Mesendoderm (in vitro differentiated cells): ENCODE results near the gene CPNE4.
A peak's percentile ranks its signal among the peaks of the same experiment; 100 is the strongest.

Experiments
- DNase-seq: peaks from one replicate; pipeline ENCODE4 v3.0.0; 2013
- H2AK5ac ChIP-seq: 2 replicates; pipeline ENCODE4 v1.6.1; 2013; ENCODE audit warnings: low read length, inconsistent platforms
- H2BK120ac ChIP-seq: 2 replicates; pipeline ENCODE4 v1.6.1; 2013; ENCODE audit warnings: low read depth, mild to moderate bottlenecking, low read length, moderate library complexity, mixed read lengths
- H2BK15ac ChIP-seq: replicated peaks from 2 replicates; pipeline ENCODE4 v1.6.1; 2013; ENCODE audit warnings: low read depth, mild to moderate bottlenecking, moderate library complexity
- H2BK5ac ChIP-seq: 2 replicates; pipeline ENCODE4 v1.6.1; 2013; ENCODE audit warnings: low read length, inconsistent platforms
- H3K18ac ChIP-seq: 2 replicates; pipeline ENCODE4 v1.6.1; 2013; ENCODE audit warnings: mild to moderate bottlenecking, low read length, mixed read lengths
- H3K23ac ChIP-seq: one replicate; pipeline ENCODE4 v1.6.1; 2013; ENCODE audit warnings: low read length
- H3K27ac ChIP-seq: 2 replicates; pipeline ENCODE4 v1.5.1; 2013; ENCODE audit warnings: low read depth, mild to moderate bottlenecking, inconsistent platforms, low read length, moderate library complexity
- H3K27me3 ChIP-seq: 2 replicates; pipeline ENCODE4 v1.6.1; 2013; ENCODE audit warnings: low read length, control low read depth, mild to moderate bottlenecking, inconsistent platforms; ENCODE audit not compliant: insufficient read depth, poor library complexity
- H3K36me3 ChIP-seq: 2 replicates; pipeline ENCODE4 v1.6.1; 2013; ENCODE audit warnings: low read length, inconsistent platforms; ENCODE audit not compliant: control insufficient read depth, insufficient read depth
- H3K4ac ChIP-seq: one replicate; pipeline ENCODE4 v1.6.1; 2013; ENCODE audit warnings: low read depth, mild to moderate bottlenecking, low read length, moderate library complexity
- H3K4me1 ChIP-seq: 2 replicates; pipeline ENCODE4 v1.6.1; 2013; ENCODE audit warnings: low read depth, low read length, inconsistent platforms; ENCODE audit not compliant: control insufficient read depth
- H3K4me2 ChIP-seq: 2 replicates; pipeline ENCODE4 v1.6.1; 2013; ENCODE audit warnings: low read length
- H3K4me3 ChIP-seq: 2 replicates; pipeline ENCODE4 v1.5.1; 2013; ENCODE audit warnings: mild to moderate bottlenecking, low read length
- H3K56ac ChIP-seq: one replicate; pipeline ENCODE4 v1.6.1; 2013; ENCODE audit warnings: low read length
- H3K79me1 ChIP-seq: 2 replicates; pipeline ENCODE4 v1.6.1; 2013; ENCODE audit warnings: low read length, inconsistent platforms
- H3K79me2 ChIP-seq: 2 replicates; pipeline ENCODE4 v1.6.1; 2013; ENCODE audit warnings: mild to moderate bottlenecking, low read length; ENCODE audit not compliant: control insufficient read depth, insufficient read depth
- H3K9ac ChIP-seq: 2 replicates; pipeline ENCODE4 v1.6.1; 2013; ENCODE audit warnings: low read length, inconsistent platforms
- H4K5ac ChIP-seq: one replicate; pipeline ENCODE4 v1.6.1; 2013; ENCODE audit warnings: low read length
- H4K8ac ChIP-seq: one replicate; pipeline ENCODE4 v1.6.1; 2013; ENCODE audit warnings: low read depth, mild to moderate bottlenecking, control low read depth, low read length, moderate library complexity
- WGBS: extraction: QIAGEN DNeasy Blood & Tissue Kit; methylation state at CpG from one replicate; pipeline ENCODE4 v1.1.7; 2013; ENCODE audit warnings: low lambda C conversion rate, missing lambda C conversion rate; ENCODE audit not compliant: insufficient coverage; ENCODE audit errors: extremely low coverage; 5-methylcytosine and 5-hydroxymethylcytosine counted together

Gene CPNE4

DNA sequence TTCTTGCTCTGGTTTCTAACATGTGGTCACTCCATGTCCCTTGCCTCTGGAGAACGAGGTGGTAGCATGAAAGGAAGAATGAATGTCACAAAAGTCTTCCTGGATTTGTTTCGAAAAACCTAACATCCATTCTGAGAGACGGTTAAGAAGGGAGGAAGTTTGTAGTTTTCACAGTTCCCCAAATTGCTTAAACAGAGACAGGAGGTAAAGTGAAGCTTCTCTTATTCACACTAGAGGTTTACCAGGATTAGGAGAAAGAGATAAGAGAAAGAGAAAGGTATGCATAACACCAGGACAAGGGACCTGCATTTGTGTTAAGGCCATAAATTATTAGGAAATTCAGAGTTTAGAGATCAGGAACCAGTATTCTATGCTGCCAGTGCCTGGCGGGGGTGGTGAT is 228.1 kb downstream of the CPNE4 start:
- no peak overlapping the region for H3K18ac ChIP-seq
- H3K23ac ChIP-seq = no peak overlapping the region
- no peak overlapping the region for H3K9ac ChIP-seq
- H3K36me3 ChIP-seq = no peaks in the 10 kb centered on the region
- no peak overlapping the region for H3K56ac ChIP-seq
- no peak overlapping the region for H2AK5ac ChIP-seq
- H3K27ac ChIP-seq = no peak overlapping the region
- no peak overlapping the region for H3K4me3 ChIP-seq
- H3K79me2 ChIP-seq = no peaks in the 10 kb centered on the region
- no peak overlapping the region for H4K5ac ChIP-seq
- no peak overlapping the region for H2BK5ac ChIP-seq
- no peaks in the 10 kb centered on the region for H3K27me3 ChIP-seq
- peak overlapping the region; percentile 78 for H2BK15ac ChIP-seq
- no peak overlapping the region for H3K4me2 ChIP-seq
- no peaks in the 10 kb centered on the region for H3K79me1 ChIP-seq
- peak; percentile 67 for DNase-seq
- no CpG with 5 or more reads among the region's 4 CpGs for WGBS
- H2BK120ac ChIP-seq = no peak overlapping the region
- no peak overlapping the region for H3K4ac ChIP-seq
- H3K4me1 ChIP-seq = no peaks in the 10 kb centered on the region
- no peak overlapping the region for H4K8ac ChIP-seq

DNA sequence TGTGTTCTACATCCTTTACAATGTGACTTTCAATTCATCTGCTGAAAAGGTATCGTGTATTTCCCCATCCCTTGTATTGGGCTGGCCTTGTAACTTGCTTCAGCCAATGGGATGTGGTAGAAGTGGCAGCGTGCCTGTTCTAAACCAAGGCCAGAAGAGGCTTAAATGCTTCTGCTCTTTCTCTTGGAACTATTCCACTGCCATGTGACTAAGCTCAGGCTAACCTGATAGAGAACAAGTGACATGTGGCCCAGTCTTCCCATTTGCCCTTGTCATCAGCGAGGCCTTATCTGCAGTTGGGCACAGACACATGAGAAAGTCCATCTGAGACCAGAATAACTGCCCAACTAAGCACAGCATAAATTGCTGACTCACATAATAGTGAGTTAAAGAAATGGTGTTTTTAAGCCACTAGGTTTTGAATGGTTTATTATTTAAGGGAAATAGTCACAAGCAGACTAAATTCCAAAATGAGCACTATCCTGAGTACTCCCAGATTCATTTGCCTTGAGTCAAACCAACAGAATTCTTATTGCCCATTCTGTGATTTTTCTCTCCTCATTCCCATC is 230.2 kb downstream of the CPNE4 start:
- no peaks in the 10 kb centered on the region for H3K79me1 ChIP-seq
- H2BK120ac ChIP-seq = no peak overlapping the region
- no peaks in the 10 kb centered on the region for H3K36me3 ChIP-seq
- H2BK5ac ChIP-seq = no peak overlapping the region
- no peak overlapping the region for H2BK15ac ChIP-seq
- H3K23ac ChIP-seq = no peak overlapping the region
- no peak for DNase-seq
- no peak overlapping the region for H3K4ac ChIP-seq
- no peak overlapping the region for H3K9ac ChIP-seq
- no peaks in the 10 kb centered on the region for H3K4me1 ChIP-seq
- H2AK5ac ChIP-seq = no peak overlapping the region
- H3K4me3 ChIP-seq = no peak overlapping the region
- no CpG with 5 or more reads among the region's 3 CpGs for WGBS
- no peaks in the 10 kb centered on the region for H3K27me3 ChIP-seq
- H3K18ac ChIP-seq = no peak overlapping the region
- no peak overlapping the region for H4K8ac ChIP-seq
- no peak overlapping the region for H4K5ac ChIP-seq
- no peak overlapping the region for H3K56ac ChIP-seq
- H3K4me2 ChIP-seq = no peak overlapping the region
- H3K27ac ChIP-seq = no peak overlapping the region
- no peaks in the 10 kb centered on the region for H3K79me2 ChIP-seq

DNA sequence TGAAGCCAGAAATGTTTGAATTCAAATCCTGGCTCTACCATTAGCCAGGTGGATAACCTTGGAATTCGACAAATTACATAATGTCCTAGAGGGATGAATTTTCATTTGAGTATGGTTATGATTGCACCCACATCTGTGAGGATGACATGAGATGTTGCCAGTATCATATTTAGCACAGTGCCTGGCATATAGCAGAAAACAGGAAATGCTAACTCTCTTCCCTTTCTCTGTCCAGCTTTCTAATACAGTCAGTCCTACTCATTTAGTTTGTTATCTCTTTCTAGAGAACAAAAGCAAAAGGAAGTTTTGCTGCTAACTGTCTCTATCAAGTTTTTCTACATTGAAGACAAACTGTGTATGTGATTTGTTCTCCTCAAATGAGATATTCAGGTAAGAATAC is 231.7 kb downstream of the CPNE4 start:
- Histone ChIP-seq H3K79me2 (no peaks in the 10 kb centered on the region), H3K4me3 (no peak overlapping the region), H3K27ac (no peak overlapping the region), H3K36me3 (no peaks in the 10 kb centered on the region), H3K27me3 (no peaks in the 10 kb centered on the region), H2BK5ac (no peak overlapping the region), H3K79me1 (no peaks in the 10 kb centered on the region), H3K9ac (no peak overlapping the region), H3K4me2 (no peak overlapping the region), H3K4me1 (no peaks in the 10 kb centered on the region), H3K18ac (no peak overlapping the region), H2BK15ac (no peak overlapping the region), H4K5ac (no peak overlapping the region), H3K56ac (no peak overlapping the region), H3K23ac (no peak overlapping the region), H2BK120ac (no peak overlapping the region), H2AK5ac (no peak overlapping the region), H4K8ac (no peak overlapping the region), H3K4ac (no peak overlapping the region)
- DNase-seq = no peak
- WGBS = no CpG with 5 or more reads among the region's 1 CpG

DNA sequence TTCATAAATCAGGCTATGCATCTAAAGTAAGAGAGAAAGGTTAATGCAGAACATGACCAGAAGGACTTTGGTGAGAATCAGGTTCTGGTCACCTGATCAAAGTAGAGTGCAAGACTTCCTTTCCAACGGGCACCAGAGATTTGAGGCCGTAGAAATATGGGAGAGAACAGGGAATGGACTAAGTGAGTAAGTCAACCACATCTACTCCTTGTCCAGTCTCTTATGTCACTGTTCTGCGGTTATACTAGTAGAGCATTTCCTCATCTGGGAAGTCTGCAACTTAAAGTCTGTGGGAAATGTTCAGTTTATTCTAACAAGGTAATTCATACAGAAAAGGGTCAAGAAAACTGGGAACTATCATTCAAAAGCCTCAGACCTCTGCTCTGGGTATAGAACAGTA is 232.8 kb downstream of the CPNE4 start:
- no peaks in the 10 kb centered on the region for H3K27me3 ChIP-seq
- H3K4me3 ChIP-seq = no peak overlapping the region
- no peak overlapping the region for H4K8ac ChIP-seq
- no CpG with 5 or more reads among the region's 3 CpGs for WGBS
- no peak overlapping the region for H3K18ac ChIP-seq
- no peak overlapping the region for H3K9ac ChIP-seq
- H2BK120ac ChIP-seq = no peak overlapping the region
- no peak overlapping the region for H2BK15ac ChIP-seq
- no peak overlapping the region for H3K4ac ChIP-seq
- no peak overlapping the region for H2BK5ac ChIP-seq
- H3K79me1 ChIP-seq = no peaks in the 10 kb centered on the region
- H2AK5ac ChIP-seq = no peak overlapping the region
- H4K5ac ChIP-seq = no peak overlapping the region
- no peak overlapping the region for H3K27ac ChIP-seq
- H3K36me3 ChIP-seq = no peaks in the 10 kb centered on the region
- no peak overlapping the region for H3K56ac ChIP-seq
- DNase-seq = no peak
- H3K4me1 ChIP-seq = no peaks in the 10 kb centered on the region
- H3K23ac ChIP-seq = no peak overlapping the region
- no peaks in the 10 kb centered on the region for H3K79me2 ChIP-seq
- no peak overlapping the region for H3K4me2 ChIP-seq

DNA sequence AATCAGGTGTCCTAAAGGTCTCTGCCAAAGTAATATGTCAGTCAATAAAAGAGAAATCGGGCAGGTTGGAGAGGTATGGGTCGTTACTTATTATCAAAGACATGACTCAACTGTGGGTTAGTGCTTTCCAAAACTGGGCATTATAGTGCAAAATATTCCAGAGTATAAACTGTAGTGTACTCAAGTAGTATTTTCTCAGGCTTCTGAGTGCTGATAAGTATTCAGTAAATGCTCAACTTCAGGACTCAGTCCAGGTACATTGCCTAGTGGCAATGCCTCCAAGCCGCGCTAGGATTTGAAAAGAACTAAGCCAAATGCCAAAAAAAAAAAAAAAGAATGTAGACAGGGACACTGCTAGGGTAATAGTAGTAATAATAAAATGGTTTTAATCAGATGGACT is 233.2 kb downstream of the CPNE4 start:
- no peak overlapping the region for H4K8ac ChIP-seq
- H3K18ac ChIP-seq = no peak overlapping the region
- H3K56ac ChIP-seq = no peak overlapping the region
- no peak overlapping the region for H3K27ac ChIP-seq
- no peak overlapping the region for H3K9ac ChIP-seq
- H3K27me3 ChIP-seq = no peaks in the 10 kb centered on the region
- H3K36me3 ChIP-seq = no peaks in the 10 kb centered on the region
- no peak overlapping the region for H3K23ac ChIP-seq
- no peak overlapping the region for H3K4me3 ChIP-seq
- no peak overlapping the region for H3K4ac ChIP-seq
- no peak overlapping the region for H2BK120ac ChIP-seq
- no peak overlapping the region for H2BK5ac ChIP-seq
- no peaks in the 10 kb centered on the region for H3K79me2 ChIP-seq
- no CpG with 5 or more reads among the region's 4 CpGs for WGBS
- no peaks in the 10 kb centered on the region for H3K79me1 ChIP-seq
- no peak overlapping the region for H2AK5ac ChIP-seq
- no peaks in the 10 kb centered on the region for H3K4me1 ChIP-seq
- no peak for DNase-seq
- H3K4me2 ChIP-seq = no peak overlapping the region
- no peak overlapping the region for H2BK15ac ChIP-seq
- no peak overlapping the region for H4K5ac ChIP-seq

DNA sequence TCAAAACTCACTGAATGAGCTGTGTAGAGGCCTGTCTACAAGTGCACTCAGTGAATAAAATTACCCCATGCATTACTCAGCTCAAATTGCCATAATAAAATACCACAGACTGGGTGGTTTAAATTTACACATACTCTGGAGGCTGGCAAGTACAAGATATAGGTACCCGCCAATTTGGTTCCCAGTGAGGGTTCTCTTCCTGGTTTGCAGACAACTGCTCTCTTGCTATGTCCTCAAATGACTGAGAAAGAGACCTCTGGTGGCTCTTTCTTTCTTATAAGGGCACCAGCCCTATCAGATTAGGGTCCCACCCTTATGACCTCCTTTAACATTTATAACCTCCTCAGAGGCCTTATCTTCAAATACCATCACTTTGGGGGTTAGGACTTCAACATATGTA is 237.0 kb downstream of the CPNE4 start:
- H2AK5ac ChIP-seq = no peak overlapping the region
- no peaks in the 10 kb centered on the region for H3K27me3 ChIP-seq
- H3K18ac ChIP-seq = no peak overlapping the region
- H3K4ac ChIP-seq = no peak overlapping the region
- H3K79me1 ChIP-seq = no peaks in the 10 kb centered on the region
- H2BK120ac ChIP-seq = no peak overlapping the region
- H2BK15ac ChIP-seq = no peak overlapping the region
- H3K36me3 ChIP-seq = no peaks in the 10 kb centered on the region
- H3K4me3 ChIP-seq = no peak overlapping the region
- H4K8ac ChIP-seq = no peak overlapping the region
- H3K79me2 ChIP-seq = no peaks in the 10 kb centered on the region
- WGBS = no CpG with 5 or more reads among the region's 1 CpG
- H3K56ac ChIP-seq = no peak overlapping the region
- no peak overlapping the region for H3K4me2 ChIP-seq
- H3K23ac ChIP-seq = no peak overlapping the region
- no peak overlapping the region for H4K5ac ChIP-seq
- no peaks in the 10 kb centered on the region for H3K4me1 ChIP-seq
- no peak overlapping the region for H2BK5ac ChIP-seq
- no peak overlapping the region for H3K9ac ChIP-seq
- DNase-seq = no peak
- H3K27ac ChIP-seq = no peak overlapping the region
